Natural killer cell (primary cell): Measurements from ENCODE around the gene CHST15. TPM values are rescaled to one million over a fixed set of nuclear protein-coding genes. Genes with fewer than 3 reads are reported as not detected.

ENCODE experiments used
- ATAC-seq, 3 donors: fragments of 150-1000 bp in 2 of 3; fragments of 200-7000 bp in 1 of 3; cut with Tn5 transposase; 1 replicate in 1 of 3; 2 replicates in 2 of 3; pipeline ENCODE4 v1.10.0; 2021; ENCODE audit warnings: mild to moderate bottlenecking in 2 of 3, moderate library complexity in 2 of 3
- DNase-seq, 2 donors: peaks; one replicate each; pipeline versions ENCODE4 v3.0.0 to v3.0.0-alpha.2; 2013 to 2021; ENCODE audit warnings: mixed read lengths in 1 of 2
- H3K27ac ChIP-seq: one replicate; pipeline ENCODE4 v1.5.1; 2013; ENCODE audit warnings: mild to moderate bottlenecking, low read length
- H3K27me3 ChIP-seq: one replicate; pipeline ENCODE4 v1.6.1; 2013; ENCODE audit warnings: low read length; ENCODE audit not compliant: control insufficient read depth, insufficient read depth
- H3K36me3 ChIP-seq: one replicate; pipeline ENCODE4 v1.6.1; 2013; ENCODE audit warnings: low read length; ENCODE audit not compliant: control insufficient read depth, insufficient read depth
- H3K4me1 ChIP-seq: one replicate; pipeline ENCODE4 v1.6.1; 2013; ENCODE audit warnings: low read length; ENCODE audit not compliant: control insufficient read depth, insufficient read depth
- H3K4me3 ChIP-seq: one replicate; pipeline ENCODE4 v1.5.1; 2013; ENCODE audit warnings: low read length
- H3K9me3 ChIP-seq: one replicate; pipeline ENCODE4 v1.6.1; 2013; ENCODE audit warnings: low read length; ENCODE audit not compliant: control insufficient read depth, insufficient read depth
- H3K27ac Mint-ChIP-seq, 2 donors: one replicate each; pipeline ENCODE4 v1.8.0; 2022; ENCODE audit warnings: mild to moderate bottlenecking in 2 of 2, mixed read lengths in 2 of 2, moderate library complexity in 1 of 2
- H3K27me3 Mint-ChIP-seq, 2 donors: one replicate each; pipeline ENCODE4 v1.8.0; 2022; ENCODE audit warnings: low read depth in 2 of 2, mixed read lengths in 2 of 2
- H3K36me3 Mint-ChIP-seq: one replicate; pipeline ENCODE4 v1.8.0; 2022; ENCODE audit warnings: mixed read lengths
- H3K4me1 Mint-ChIP-seq, 2 donors: one replicate each; pipeline ENCODE4 v1.8.0; 2022; ENCODE audit warnings: mixed read lengths in 2 of 2
- H3K4me3 Mint-ChIP-seq: one replicate; pipeline ENCODE4 v1.8.0; 2022; ENCODE audit warnings: mild to moderate bottlenecking, moderate library complexity, mixed read lengths
- H3K9me3 Mint-ChIP-seq, 2 donors: one replicate each; pipeline ENCODE4 v1.8.0; 2022; ENCODE audit warnings: mixed read lengths in 2 of 2
- WGBS: methylation state at CpG from one replicate; pipeline ENCODE4 v1.1.7; 2013; ENCODE audit warnings: missing lambda C conversion rate; ENCODE audit not compliant: insufficient coverage; 5-methylcytosine and 5-hydroxymethylcytosine counted together
- intact Hi-C: fragments of 100-400 bp; cut with micrococcal nuclease; formaldehyde crosslinking; loops from one replicate; pipeline ENCODE4 v1.14.2; 2022
- total RNA-seq, 4 donors: library from RNA; stranded (reverse); fragments of 120-200 nt in 1 of 4; gene quantifications; one replicate each; pipeline versions ENCODE4 v1.2.3 to v1.2.4, GENCODE V29; 2013 to 2022
- TF ChIP-seq, protein P1 (sequence below): fragments of 200-600 bp; IDR thresholded peaks from one replicate; pipeline ENCODE4 v1.8.0; 2022; ENCODE audit warnings: antibody characterized with exemption

The CHST15 gene
- total RNA-seq, 3 donors from 2014 or later (not counting 1 experiment from before 2014, with no cell fraction given), result 1.9 to 11.9 (median 8.7) TPM

DNA sequence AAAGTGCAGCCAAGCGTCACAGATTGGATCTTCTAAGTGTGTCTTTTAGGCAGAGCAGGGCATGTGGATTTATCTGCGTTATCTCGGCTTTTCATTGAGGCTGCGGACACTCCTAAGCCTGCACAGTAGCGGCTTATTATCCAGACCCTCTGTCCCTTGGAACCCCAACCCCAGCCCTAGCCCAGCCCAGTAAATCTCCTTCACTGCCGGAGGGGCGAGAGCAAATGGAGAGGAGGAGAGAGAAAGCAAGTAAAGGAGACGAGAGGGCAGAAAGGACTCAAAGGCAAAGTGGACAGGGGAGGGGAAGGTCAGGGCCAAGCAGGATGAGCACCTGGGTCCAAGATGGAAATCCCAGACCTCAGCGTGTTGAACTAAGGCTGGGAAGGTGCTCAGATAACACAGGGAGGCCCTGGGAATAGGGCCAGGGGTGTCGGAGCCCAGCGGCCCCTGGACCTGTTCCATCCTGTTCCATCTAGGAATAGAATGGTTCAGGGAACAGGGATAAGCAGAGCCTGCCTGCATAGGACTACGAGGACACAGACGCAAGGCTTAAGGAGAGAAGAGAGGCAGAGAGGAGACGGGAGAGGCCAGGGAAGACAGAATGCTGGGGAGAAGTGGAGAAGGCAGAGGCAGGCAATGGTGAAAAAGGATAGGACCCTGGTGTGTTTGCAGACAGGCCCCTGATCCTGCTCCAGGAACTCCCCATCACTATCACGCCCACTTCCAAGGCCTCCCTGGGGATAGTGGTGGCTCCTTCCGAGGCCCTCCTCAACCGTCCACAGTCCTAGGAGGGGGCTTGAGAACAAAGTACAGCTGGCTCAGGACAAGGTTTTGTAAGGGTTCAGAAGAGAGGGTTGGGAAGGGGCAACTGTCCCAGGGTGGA, 99.6 kb downstream of the CHST15 start:
- H3K9me3 ChIP-seq, result no peaks in the 10 kb centered on the region
- no peak for ATAC-seq
- no peaks in the 10 kb centered on the region for H3K36me3 ChIP-seq
- H3K27me3 ChIP-seq, result peaks cover 34% of the 10 kb centered on the region
- no peak overlapping the region for H3K4me3 ChIP-seq
- TF ChIP-seq, protein P1, sequence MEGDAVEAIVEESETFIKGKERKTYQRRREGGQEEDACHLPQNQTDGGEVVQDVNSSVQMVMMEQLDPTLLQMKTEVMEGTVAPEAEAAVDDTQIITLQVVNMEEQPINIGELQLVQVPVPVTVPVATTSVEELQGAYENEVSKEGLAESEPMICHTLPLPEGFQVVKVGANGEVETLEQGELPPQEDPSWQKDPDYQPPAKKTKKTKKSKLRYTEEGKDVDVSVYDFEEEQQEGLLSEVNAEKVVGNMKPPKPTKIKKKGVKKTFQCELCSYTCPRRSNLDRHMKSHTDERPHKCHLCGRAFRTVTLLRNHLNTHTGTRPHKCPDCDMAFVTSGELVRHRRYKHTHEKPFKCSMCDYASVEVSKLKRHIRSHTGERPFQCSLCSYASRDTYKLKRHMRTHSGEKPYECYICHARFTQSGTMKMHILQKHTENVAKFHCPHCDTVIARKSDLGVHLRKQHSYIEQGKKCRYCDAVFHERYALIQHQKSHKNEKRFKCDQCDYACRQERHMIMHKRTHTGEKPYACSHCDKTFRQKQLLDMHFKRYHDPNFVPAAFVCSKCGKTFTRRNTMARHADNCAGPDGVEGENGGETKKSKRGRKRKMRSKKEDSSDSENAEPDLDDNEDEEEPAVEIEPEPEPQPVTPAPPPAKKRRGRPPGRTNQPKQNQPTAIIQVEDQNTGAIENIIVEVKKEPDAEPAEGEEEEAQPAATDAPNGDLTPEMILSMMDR, result no peak
- intact Hi-C loops, result loop anchor here (1.0 kb wide), 1 partner anchor 396 kb away; no protein-coding TSS in a partner anchor
- H3K4me1 ChIP-seq, result peaks cover 30% of the 10 kb centered on the region
- H3K9me3 Mint-ChIP-seq, result no peaks in the 10 kb centered on the region
- H3K36me3 Mint-ChIP-seq, result peaks cover 6% of the 10 kb centered on the region
- H3K27ac ChIP-seq, result no peak overlapping the region
- 78% methylated on average over 17 of the region's 17 CpGs for WGBS
- peak overlapping the region in 1 of 2 donors; percentile 21 for H3K27ac Mint-ChIP-seq
- peaks cover 72 to 86% of the 10 kb centered on the region in 2 donors for H3K27me3 Mint-ChIP-seq
- no peak for DNase-seq
- peaks cover 10 to 14% of the 10 kb centered on the region in 2 donors for H3K4me1 Mint-ChIP-seq
- H3K4me3 Mint-ChIP-seq, result no peak overlapping the region

DNA sequence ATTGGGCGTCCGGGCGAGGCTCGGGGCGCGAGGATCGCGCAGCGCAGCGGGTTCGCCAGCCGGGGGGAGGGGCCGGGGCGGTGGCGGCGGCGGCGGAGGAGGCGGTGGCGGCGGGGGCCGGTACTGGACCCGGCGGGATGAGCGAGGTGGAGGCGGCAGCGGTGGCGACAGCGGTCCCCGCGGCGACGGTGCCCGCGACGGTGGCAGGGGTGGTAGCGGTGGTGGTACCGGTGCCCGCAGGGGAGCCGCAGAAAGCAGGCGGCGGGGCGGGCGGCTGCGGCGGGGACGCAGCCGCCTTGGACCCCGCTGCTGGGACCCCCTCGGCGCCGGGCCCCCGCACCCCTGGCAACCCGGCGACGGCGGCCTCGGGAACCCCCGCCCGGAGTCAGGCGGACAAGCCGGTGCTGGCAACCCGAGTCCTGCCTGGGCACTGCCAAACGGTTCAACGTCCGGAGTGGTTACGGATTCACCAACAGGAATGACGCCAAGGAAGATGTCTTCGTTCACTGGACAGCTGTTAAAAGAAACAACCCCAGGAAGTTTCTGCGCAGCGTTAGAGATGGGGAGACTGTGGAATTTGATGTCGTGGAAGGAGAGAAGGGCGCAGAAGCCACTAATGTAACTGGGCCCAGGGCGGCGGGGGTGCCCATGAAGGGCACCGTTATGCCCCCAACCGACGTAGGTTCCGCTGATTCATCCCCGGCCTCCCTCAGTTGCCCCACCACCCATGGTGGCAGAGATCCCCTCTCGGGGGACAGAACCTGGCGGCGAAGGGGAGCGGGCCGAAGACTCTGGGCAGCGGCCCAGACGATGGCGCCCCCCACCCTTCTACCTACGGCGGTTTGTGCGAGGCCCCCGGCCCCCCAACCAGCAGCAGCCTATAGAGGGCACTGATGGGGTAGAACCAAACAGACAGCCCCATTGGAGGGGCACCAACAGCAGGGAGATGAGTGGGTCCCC, 101.5 kb downstream of the CHST15 start:
- ATAC-seq (no peak), DNase-seq (no peak)
- Histone ChIP-seq H3K4me3 (no peak overlapping the region), H3K9me3 (no peaks in the 10 kb centered on the region), H3K4me1 (peaks cover 22% of the 10 kb centered on the region), H3K36me3 (no peaks in the 10 kb centered on the region), H3K27me3 (peaks cover 36% of the 10 kb centered on the region), H3K27ac (no peak overlapping the region)
- Mint-ChIP-seq H3K4me3 (no peak overlapping the region), H3K27ac (no peak overlapping the region), H3K36me3 (peaks cover 6% of the 10 kb centered on the region), H3K9me3 (no peaks in the 10 kb centered on the region), H3K27me3 (peaks cover 65 to 73% of the 10 kb centered on the region in 2 donors), H3K4me1 (peaks cover 10 to 14% of the 10 kb centered on the region in 2 donors)
- intact Hi-C loops, result no loop called here
- TF ChIP-seq, protein P1, result no peak
- WGBS, result 20% methylated on average over 91 of the region's 92 CpGs

DNA sequence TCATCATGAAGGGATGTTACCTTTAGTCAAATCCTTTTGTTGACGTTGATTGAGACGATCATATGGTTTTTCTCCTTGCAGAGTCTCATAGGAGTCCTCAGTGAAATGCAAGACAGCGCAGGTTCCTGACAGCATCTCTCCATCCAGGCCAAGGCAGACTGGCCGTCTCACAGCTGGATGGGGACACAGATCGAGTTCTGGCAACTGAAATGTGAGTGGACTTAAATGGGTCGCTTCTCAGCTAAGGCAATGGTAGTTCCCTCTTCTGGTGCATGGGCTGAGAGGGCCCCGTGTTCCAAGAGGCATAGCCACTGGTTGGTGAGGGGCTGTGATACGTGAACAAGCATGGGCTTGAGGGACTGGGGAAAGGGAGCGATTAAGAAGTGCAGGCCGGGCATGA, 102.5 kb downstream of the CHST15 start:
- H3K4me3 Mint-ChIP-seq, result no peak overlapping the region

More for the DNA sequence above, 102.5 kb downstream of the CHST15 start:
- H3K27me3 ChIP-seq, result peaks cover 34% of the 10 kb centered on the region
- intact Hi-C loops, result no loop called here
- Mint-ChIP-seq H3K27ac (no peak overlapping the region), H3K9me3 (no peaks in the 10 kb centered on the region), H3K27me3 (peaks cover 63 to 64% of the 10 kb centered on the region in 2 donors), H3K36me3 (peaks cover 6% of the 10 kb centered on the region), H3K4me1 (peaks cover 10 to 14% of the 10 kb centered on the region in 2 donors)
- no peak for DNase-seq
- ATAC-seq, result no peak
- no peaks in the 10 kb centered on the region for H3K36me3 ChIP-seq
- TF ChIP-seq, protein P1, result no peak
- peaks cover 18% of the 10 kb centered on the region for H3K4me1 ChIP-seq
- 84% methylated on average over 10 of the region's 10 CpGs for WGBS
- no peak overlapping the region for H3K4me3 ChIP-seq
- no peaks in the 10 kb centered on the region for H3K9me3 ChIP-seq
- H3K27ac ChIP-seq, result no peak overlapping the region
